Astrocyte of the spinal cord (primary cell): ENCODE measurements around the gene P3R3URF.

Experiments
- DNase-seq: peaks from one replicate; pipeline ENCODE4 v3.0.0; 2011; ENCODE audit warnings: low read depth, low spot score
- H3K4me3 ChIP-seq: 2 replicates; pipeline ENCODE4 v1.5.1; 2011; ENCODE audit warnings: low read depth, mild to moderate bottlenecking, low read length, moderate library complexity
- CTCF ChIP-seq: IDR thresholded peaks from 2 replicates; pipeline ENCODE4 v1.5.1; 2012; ENCODE audit warnings: low read depth, mild to moderate bottlenecking, low read length, inconsistent platforms
- in situ Hi-C: cut with HindIII; loops from 2 replicates; pipeline ENCODE4 v1.10.0; 2017; ENCODE audit warnings: low sequenced_read_pairs

Gene P3R3URF

GRCh38 chr1:46148318-46148717, 28.0 kb downstream of the P3R3URF start:
- in situ Hi-C loops: no loop called here
- no peak for DNase-seq
- no peak overlapping the region for H3K4me3 ChIP-seq
- TF ChIP-seq CTCF: no peak

- peak overlapping the region; percentile 19 for H3K4me3 ChIP-seq
- in situ Hi-C loops: no loop called here
- no peak for TF ChIP-seq CTCF
- DNase-seq: peak; percentile 79
Observed at GRCh38 chr1:46137916-46138315, 38.4 kb downstream of the P3R3URF start.

- in situ Hi-C loops: no loop called here
- H3K4me3 ChIP-seq: no peak overlapping the region
- DNase-seq: no peak
- no peak for TF ChIP-seq CTCF
Observed at GRCh38 chr1:46136711-46137110, 39.6 kb downstream of the P3R3URF start.

GRCh38 chr1:46134660-46135331, 41.5 kb downstream of the P3R3URF start:
- in situ Hi-C loops: no loop called here
- DNase-seq: peak; percentile 65
- TF ChIP-seq CTCF: no peak
- H3K4me3 ChIP-seq: no peak overlapping the region

GRCh38 chr1:46133781-46134350, 42.4 kb downstream of the P3R3URF start:
- H3K4me3 ChIP-seq: peak overlapping the region; percentile 71
- no peak for DNase-seq
- no peak for TF ChIP-seq CTCF
- in situ Hi-C loops: no loop called here

GRCh38 chr1:46133181-46133658, 43.1 kb downstream of the P3R3URF start:
- H3K4me3 ChIP-seq: peak overlapping the region; percentile 71
- no peak for TF ChIP-seq CTCF
- in situ Hi-C loops: no loop called here
- DNase-seq: no peak
